Stomach smooth muscle (tissue), 2 donors: ENCODE results near the gene TBR1.

ENCODE experiments used
- H3K27ac ChIP-seq: one replicate; pipeline ENCODE4 v1.7.0; 2013; ENCODE audit warnings: mild to moderate bottlenecking, low read length, inconsistent platforms
- H3K27me3 ChIP-seq, 2 donors: one replicate each; pipeline ENCODE4 v1.7.0; 2013; ENCODE audit warnings: low read length in 2 of 2; ENCODE audit not compliant: insufficient read depth in 2 of 2, control insufficient read depth in 1 of 2
- H3K36me3 ChIP-seq, 2 donors: one replicate each; pipeline ENCODE4 v1.7.0; 2013; ENCODE audit warnings: low read length in 2 of 2; ENCODE audit not compliant: control insufficient read depth in 2 of 2, insufficient read depth in 2 of 2
- H3K4me1 ChIP-seq: one replicate; pipeline ENCODE4 v1.7.0; 2013; ENCODE audit warnings: low read length; ENCODE audit not compliant: control insufficient read depth, insufficient read depth
- H3K4me3 ChIP-seq, 2 donors: one replicate each; pipeline ENCODE4 v1.7.0; 2013; ENCODE audit warnings: low read length in 2 of 2
- H3K9ac ChIP-seq, 2 donors: one replicate each; pipeline ENCODE4 v1.7.0; 2013; ENCODE audit warnings: low read length in 2 of 2, mild to moderate bottlenecking in 1 of 2
- H3K9me3 ChIP-seq, 2 donors: one replicate each; pipeline ENCODE4 v1.7.0; 2013; ENCODE audit warnings: low read length in 2 of 2; ENCODE audit not compliant: control insufficient read depth in 2 of 2
- donor health status: healthy.
- donor health status: Pancreatic carcinoma.

The TBR1 gene

GRCh38 chr2:161415034-161415986 lies 787 bp upstream of the TBR1 start:
- Histone ChIP-seq H3K9ac (no peak overlapping the region), H3K9me3 (no peaks in the 10 kb centered on the region), H3K27me3 (peaks cover 47 to 65% of the 10 kb centered on the region in 2 donors), H3K27ac (no peak overlapping the region), H3K36me3 (no peaks in the 10 kb centered on the region), H3K4me3 (peak overlapping the region; percentile 18 to 71), H3K4me1 (peaks cover 33% of the 10 kb centered on the region)

GRCh38 chr2:161416708-161417437 lies 776 bp downstream of the TBR1 start:
- no peak overlapping the region for H3K27ac ChIP-seq
- H3K4me3 ChIP-seq: no peak overlapping the region
- H3K9ac ChIP-seq: no peak overlapping the region
- no peaks in the 10 kb centered on the region for H3K36me3 ChIP-seq
- peaks cover 59 to 80% of the 10 kb centered on the region in 2 donors for H3K27me3 ChIP-seq
- H3K9me3 ChIP-seq: peaks cover 0 to under 1% of the 10 kb centered on the region in 2 donors
- peaks cover 33% of the 10 kb centered on the region for H3K4me1 ChIP-seq

GRCh38 chr2:161417438-161418274 lies 1.6 kb downstream of the TBR1 start:
- Histone ChIP-seq H3K4me1 (peaks cover 33% of the 10 kb centered on the region), H3K9me3 (peaks cover 0 to 3% of the 10 kb centered on the region in 2 donors), H3K27ac (no peak overlapping the region), H3K27me3 (peaks cover 66 to 88% of the 10 kb centered on the region in 2 donors), H3K9ac (no peak overlapping the region), H3K4me3 (no peak overlapping the region), H3K36me3 (no peaks in the 10 kb centered on the region)

GRCh38 chr2:161418275-161418714 lies 2.2 kb downstream of the TBR1 start:
- peaks cover 70 to 94% of the 10 kb centered on the region in 2 donors for H3K27me3 ChIP-seq
- peak overlapping the region in 1 of 2 donors; percentile 8 for H3K4me3 ChIP-seq
- no peak overlapping the region for H3K9ac ChIP-seq

DNA sequence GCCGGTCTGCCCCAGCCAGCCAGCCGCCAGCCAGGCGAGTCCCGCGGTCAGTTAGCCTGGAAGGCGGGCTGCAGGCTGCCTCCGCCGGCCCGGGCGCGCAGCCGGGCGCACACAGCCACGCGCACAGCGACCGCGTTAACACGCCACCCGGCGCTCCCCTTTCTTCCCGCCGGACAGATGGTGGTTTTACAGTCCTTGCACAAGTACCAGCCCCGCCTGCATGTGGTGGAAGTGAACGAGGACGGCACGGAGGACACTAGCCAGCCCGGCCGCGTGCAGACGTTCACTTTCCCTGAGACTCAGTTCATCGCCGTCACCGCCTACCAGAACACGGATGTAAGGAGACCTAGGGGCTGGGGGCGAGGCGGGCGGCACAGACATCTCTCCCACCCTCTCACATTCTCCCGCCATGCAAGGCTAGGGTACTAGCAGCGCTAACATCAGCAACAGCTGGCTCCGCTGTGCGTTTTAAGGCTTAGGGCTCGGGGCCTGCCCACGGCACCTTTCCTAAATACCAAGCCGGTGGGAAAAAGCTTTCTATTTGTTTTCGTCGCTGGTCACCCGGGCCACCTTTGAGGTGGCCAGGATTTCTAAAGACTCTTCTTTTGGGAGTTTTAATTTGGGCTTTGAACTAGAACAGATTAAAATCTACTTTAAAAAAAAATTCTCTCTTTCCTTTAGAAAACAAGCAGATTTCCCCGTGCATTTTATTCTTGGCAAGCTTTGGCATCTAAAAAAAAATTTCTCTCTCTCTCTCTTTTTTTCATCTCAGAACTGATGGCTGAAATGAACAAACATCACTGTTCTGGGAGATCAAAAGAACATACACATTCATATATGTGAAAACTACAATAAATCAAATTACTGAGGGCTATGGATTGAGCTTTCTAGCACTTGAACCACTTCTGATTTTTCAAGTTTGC lies 2.9 kb downstream of the TBR1 start:
- peaks cover 0 to 3% of the 10 kb centered on the region in 2 donors for H3K9me3 ChIP-seq
- no peaks in the 10 kb centered on the region for H3K36me3 ChIP-seq
- H3K27ac ChIP-seq: no peak overlapping the region
- peaks cover 74 to 99% of the 10 kb centered on the region in 2 donors for H3K27me3 ChIP-seq
- peaks cover 41% of the 10 kb centered on the region for H3K4me1 ChIP-seq
- no peak overlapping the region for H3K9ac ChIP-seq
- H3K4me3 ChIP-seq: peak overlapping the region in 1 of 2 donors; percentile 8

More at GRCh38 chr2:161418275-161418714, 2.2 kb downstream of the TBR1 start:
- Histone ChIP-seq H3K27ac (no peak overlapping the region), H3K9me3 (peaks cover 0 to 3% of the 10 kb centered on the region in 2 donors), H3K4me1 (peaks cover 34% of the 10 kb centered on the region), H3K36me3 (no peaks in the 10 kb centered on the region)

- Histone ChIP-seq H3K4me3 (no peak overlapping the region), H3K4me1 (peaks cover 34% of the 10 kb centered on the region), H3K9ac (no peak overlapping the region), H3K9me3 (peaks cover 0 to 3% of the 10 kb centered on the region in 2 donors), H3K27me3 (peaks cover 76 to 99% of the 10 kb centered on the region in 2 donors), H3K36me3 (no peaks in the 10 kb centered on the region), H3K27ac (no peak overlapping the region)
These were observed 3.6 kb downstream of the TBR1 start for GRCh38 chr2:161419638-161420190.

DNA sequence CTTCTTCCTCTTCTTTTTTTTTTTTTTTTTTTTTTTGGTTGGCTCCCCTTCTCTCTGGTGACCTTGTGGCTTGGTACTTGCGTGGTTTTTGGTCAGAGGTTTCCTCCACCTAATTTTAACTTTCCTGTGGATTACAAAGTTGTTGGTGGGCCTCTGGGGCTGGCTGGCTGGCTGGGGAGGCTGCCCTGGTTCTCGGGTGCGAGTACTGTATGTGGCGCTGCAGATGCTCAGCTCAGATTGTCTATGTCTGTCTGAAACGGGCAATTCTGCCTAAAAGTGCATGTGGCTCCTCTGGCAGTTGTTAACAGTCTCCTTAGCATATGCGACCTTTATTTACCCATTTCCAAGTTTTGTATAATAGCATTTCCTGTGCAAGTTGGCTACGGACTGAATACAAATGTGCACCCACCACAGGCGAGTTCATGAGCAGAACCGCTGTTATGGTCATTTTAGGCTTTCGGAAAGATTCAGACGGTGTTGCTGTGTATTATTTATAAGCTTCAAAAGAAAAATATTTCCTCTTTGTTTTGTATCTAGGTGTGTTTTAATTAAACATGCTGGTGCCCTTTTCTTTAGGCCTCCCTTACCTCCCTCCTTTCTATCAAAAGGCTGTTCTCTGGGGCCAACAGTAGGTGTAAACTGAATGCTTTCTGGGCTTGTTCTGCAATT lies 4.4 kb downstream of the TBR1 start:
- Histone ChIP-seq H3K4me3 (no peak overlapping the region), H3K27me3 (peaks cover 78 to 99% of the 10 kb centered on the region in 2 donors), H3K4me1 (peaks cover 27% of the 10 kb centered on the region), H3K27ac (no peak overlapping the region), H3K9ac (no peak overlapping the region), H3K36me3 (no peaks in the 10 kb centered on the region), H3K9me3 (peaks cover 0 to 3% of the 10 kb centered on the region in 2 donors)

DNA sequence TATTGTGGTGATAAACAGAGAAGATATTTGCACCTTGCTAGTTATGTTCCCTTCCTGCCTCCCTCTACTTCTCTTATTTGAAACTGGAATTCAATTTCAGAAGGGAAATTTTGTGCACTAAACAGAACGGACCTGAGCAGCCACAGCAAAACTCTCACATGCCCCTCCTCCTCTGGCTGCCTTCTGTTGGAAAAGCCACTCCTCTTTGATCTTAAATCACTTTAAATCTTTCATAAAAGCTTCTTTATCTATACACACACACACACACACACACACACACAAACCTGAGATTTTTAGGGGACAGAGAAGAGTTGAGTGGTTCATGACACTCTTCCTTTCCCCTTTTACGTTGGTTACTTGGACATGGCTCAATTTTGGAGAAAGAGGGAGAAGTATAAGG lies 5.6 kb downstream of the TBR1 start:
- Histone ChIP-seq H3K9ac (no peak overlapping the region), H3K36me3 (no peaks in the 10 kb centered on the region), H3K4me3 (no peak overlapping the region), H3K9me3 (peaks cover 0 to 3% of the 10 kb centered on the region in 2 donors), H3K4me1 (peaks cover 19% of the 10 kb centered on the region), H3K27ac (no peak overlapping the region), H3K27me3 (peaks cover 77 to 99% of the 10 kb centered on the region in 2 donors)

GRCh38 chr2:161422816-161423403 lies 6.8 kb downstream of the TBR1 start:
- H3K36me3 ChIP-seq: no peaks in the 10 kb centered on the region
- peaks cover 17% of the 10 kb centered on the region for H3K4me1 ChIP-seq
- H3K4me3 ChIP-seq: peak overlapping the region in 1 of 2 donors; percentile 61
- H3K27me3 ChIP-seq: peaks cover 74 to 99% of the 10 kb centered on the region in 2 donors
- H3K27ac ChIP-seq: no peak overlapping the region
- H3K9me3 ChIP-seq: peaks cover 0 to 3% of the 10 kb centered on the region in 2 donors
- no peak overlapping the region for H3K9ac ChIP-seq
